CD4-positive, alpha-beta T cell treated with Interleukin-21 for 1 hour (primary cell): ENCODE measurements around the gene CTDSP1.

Experiments used
- DNase-seq: peaks from one replicate; pipeline ENCODE4 v3.0.0-alpha.2; 2020

Gene CTDSP1, protein sequence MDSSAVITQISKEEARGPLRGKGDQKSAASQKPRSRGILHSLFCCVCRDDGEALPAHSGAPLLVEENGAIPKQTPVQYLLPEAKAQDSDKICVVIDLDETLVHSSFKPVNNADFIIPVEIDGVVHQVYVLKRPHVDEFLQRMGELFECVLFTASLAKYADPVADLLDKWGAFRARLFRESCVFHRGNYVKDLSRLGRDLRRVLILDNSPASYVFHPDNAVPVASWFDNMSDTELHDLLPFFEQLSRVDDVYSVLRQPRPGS

DNA sequence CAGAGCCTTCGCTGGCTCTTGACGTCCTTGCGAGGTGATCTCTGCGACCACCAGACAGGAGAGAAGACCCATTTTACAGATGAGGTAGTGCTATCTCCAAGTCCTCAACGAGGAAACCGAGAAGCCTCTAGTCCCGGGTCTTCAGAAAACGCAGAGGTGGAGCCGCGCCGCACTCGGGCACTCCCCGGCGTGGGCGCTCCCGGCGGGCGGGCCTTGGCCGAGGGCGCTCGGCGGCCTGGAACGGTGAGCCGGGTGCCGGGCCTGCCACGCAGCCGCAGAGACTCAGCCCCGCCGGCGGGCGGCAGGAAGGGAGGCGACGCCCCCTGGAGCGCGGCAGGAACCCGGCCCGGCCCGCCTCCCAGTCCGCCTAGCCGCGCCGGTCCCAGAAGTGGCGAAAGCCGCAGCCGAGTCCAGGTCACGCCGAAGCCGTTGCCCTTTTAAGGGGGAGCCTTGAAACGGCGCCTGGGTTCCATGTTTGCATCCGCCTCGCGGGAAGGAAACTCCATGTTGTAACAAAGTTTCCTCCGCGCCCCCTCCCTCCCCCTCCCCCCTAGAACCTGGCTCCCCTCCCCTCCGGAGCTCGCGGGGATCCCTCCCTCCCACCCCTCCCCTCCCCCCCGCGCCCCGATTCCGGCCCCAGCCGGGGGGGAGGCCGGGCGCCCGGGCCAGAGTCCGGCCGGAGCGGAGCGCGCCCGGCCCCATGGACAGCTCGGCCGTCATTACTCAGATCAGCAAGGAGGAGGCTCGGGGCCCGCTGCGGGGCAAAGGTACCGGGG is at the start of gene CTDSP1:
TSS of gene CTDSP1 (plus strand) at position 478 of the 776 bp plus-strand sequence. CDS start at position 701, 223 bp downstream.
- peak; percentile 94 for DNase-seq

DNA sequence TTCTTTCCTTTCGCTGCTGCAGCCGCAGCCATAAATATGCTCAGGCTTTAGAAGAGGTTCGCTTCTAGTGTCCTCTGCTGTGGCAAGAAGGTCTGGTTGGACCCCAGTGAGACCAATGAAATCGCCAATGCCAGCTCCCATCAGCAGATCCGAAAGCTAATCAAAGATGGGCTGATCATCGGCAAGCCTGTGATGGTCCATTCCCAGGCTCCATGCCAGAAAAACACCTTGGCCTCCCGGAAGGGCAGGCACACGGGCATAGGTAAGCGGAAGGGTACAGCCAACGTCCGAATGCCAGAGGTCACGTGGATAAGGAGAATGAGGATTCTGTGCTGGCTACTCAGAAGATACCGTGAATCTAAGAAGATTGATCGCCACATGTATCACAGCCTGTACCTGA is 45.6 kb upstream of the CTDSP1 start:
- DNase-seq = no peak

DNA sequence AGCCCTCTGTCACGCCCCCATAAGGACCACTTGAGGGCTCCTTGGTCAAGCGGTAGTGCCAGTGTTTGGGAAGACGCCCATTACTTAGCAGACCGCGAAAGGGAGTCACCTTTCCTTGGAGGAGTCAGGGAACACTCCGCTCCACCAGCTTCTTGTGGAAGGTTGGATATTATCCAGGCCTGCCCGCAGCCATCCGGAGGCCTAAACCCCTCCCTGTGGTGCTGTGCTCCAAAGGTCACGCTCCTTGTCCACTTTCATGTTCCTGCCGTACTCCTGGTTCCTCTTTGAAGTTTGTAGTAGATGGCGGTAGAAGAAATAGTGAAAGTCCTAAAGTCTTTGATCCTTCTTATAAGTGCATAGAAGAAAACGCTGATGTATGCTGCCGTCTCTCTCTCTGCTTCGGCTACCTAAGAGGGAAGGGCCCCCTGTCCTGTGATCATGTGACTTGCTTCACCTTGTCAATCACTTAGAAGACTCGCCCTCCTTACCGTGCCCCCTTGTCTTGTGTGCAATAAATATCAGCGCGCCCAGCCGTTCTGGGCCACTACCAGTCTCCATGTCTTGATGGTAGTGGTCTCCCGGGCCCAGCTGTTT is 44.7 kb upstream of the CTDSP1 start:
- DNase-seq = no peak

DNA sequence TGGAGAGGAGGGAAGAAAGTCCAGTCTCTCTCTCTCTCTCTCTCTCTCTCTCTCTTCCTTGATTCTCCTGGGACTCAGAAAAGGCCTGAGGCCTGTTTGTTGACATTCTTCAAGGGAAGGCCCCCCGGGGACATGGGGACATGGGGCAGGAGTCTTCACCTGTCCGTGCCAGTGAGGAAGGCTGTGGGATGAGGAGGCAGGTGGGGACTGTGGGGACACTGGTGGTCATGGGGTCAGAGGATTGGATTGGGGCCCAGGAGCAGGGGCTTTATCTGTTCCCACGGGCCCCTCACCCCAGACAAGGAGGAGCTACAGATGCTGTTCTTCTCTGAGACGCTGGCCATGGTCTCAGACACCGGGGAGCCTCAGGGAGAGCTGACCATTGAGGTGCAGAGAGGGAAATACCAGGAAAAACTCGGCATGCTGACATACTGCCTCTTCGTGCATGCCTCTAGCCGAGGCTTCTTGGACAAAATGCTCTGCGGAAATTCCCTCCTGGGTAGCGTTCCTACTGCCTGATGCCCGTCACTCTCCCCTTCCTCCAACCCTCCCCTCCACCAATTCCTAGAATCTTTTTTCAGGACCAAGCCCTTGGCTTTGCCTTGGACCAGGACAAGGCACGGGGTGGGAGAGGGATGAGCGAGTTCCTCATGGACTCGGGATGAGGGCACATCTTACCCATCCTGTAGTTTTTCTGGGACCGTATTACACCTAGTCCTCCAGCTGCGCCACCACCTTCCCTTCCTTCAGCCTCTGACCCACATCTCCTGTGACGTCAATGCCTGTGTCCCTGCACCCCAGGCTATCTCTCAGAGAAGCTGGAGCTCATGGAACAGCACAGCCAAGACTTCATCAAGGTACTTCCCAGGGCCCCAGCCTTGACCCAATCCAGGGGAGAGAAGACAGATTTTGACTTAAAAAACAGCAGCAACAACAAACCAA is 42.2 kb upstream of the CTDSP1 start:
- no peak for DNase-seq

DNA sequence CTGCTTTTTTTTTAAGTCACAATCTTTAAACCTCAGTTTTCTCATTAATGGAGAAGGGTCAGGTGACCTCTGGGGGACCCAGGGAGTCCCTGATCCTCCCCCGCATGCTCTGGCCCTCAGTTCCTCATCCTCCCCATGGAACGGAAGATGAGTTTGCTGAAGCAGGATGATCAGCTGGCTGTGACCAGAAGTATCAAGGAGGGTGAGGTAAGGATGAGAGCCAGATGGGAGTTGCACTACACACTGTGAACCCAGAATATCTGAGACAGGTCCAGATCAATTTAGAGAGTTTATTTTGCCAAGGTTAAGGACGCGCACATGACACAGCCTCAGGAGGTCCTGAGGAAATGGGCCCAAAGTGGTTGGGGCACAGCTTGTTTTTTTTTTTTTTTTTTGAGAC is 39.2 kb upstream of the CTDSP1 start:
- DNase-seq = no peak

DNA sequence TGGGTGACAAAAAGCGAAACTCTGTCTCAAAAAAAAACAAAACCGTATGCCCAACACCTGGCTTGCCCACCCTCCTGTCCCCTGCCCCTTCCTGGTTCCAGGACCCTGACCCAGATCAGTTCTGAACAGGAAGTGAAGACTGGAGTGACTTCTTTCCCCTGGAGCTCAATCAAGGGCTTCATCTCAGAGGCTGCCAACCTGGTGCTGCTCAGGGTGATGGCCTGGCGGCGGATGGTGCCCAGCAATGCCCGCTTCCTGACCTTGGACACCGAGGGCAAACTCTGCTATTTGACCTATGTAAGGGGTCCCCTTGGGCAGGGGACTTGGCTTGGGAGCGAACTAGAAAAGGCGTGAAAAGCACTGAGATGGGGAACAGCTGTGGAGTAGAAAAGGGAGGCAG is 37.1 kb upstream of the CTDSP1 start:
- no peak for DNase-seq

DNA sequence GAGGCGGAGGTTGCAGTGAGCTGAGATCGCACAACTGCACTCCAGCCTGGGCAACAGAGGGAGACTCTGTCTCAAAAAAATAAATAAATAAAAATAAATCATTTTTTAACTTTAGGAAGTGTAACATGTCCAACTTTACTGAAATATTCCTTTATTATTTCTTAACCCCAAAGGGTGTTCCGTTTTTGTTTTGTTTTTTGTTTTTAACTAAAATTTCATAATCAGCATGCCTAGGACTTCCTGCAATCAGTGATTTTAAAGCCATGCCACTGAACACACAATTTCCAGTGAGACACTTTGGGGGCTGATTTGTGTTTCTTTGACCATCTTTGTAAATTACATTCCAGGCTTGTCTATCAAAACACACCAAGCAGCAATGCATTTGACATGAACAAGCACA is 35.9 kb upstream of the CTDSP1 start:
- DNase-seq = no peak

DNA sequence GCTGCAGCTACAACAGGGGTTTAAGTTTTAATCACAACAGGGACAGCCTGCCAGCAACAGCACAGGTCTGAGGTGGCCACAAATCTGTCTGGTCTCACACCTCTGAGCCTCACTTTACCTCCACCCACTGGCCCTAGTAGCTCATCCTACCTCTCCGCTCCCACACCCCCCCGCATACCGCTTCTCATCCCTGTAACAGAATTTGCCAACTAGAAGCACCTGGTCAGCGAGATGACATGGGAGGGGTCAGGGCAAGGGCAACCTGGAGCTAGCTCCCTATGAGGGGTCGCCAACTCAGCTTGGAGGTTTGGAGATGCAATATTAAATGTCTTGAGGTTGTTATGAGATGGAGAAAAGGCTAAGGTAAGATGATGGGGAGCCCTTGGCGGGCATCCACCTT is 35.5 kb upstream of the CTDSP1 start:
- DNase-seq = no peak

DNA sequence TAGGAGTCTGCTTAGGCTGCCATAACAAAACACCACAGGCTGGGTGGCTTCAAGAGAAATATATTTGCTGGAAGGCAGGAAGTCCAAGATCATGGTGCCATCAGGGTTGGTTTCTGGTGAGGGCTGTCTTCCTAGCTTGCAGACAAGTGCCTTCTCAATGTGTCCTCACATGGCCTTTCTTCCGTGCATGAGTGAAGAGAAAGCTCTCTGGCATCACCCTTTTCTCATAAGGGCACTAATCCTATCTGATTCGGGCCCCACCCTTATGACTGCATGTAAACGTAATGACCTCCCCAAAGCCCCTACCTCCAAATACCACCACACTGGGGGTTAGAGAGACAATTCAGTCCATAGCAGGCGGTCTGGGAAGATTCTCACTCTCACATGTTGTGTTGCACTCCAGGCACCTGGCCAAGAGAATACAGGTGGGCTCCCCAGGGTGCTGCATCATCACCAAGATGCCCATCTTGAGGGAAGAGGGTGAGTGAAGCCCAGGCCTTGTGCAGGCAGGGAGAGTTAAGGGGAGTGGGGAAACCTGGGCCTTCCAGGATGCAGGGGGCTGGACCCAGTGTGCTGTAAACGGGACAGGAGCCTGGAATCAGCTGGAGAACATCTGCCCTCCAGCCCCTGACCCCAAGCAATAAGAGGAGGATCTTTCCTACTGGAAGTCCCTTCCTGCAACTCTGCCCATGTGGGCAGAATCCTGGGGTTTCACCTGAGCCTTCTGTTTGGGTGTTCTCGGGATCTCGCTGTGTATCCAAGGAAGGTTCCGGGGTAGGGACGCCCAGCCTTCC is 32.9 kb upstream of the CTDSP1 start:
- DNase-seq = no peak

DNA sequence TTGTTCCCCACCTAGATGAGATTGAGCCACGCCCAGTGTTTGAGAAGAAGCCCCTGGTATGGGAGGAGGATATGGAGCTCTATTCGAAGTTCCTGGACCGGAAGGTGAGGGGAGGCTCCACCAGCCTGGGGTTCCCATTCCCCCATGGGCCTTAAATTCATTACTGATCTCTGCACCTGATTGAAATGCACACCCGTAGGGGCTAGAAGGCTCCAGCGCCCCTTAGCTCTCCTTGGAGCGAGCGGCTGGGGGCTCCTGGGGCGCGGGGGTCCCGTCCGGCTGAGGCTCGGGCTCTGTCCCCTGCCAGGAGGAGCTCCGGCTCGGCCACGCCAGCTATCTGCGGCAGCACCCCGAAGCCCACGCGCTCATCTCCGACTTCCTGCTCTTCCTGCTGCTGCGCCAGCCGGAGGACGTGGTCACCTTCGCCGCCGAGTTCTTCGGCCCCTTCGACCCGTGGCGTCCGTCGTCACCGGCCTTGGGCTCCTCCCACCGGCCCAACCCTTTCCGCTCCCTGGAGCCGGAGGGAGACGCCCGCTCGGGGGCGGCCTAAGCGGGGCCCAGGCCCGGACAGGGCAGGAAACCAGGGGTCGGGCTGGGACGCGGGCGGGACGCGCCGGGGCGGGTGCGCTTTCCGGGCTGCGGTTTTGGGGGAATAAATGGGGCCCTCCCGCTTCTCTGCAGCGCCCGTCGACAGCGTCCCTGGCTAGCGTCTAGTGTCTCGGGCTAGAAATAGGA is 32.1 kb upstream of the CTDSP1 start:
- DNase-seq = peak; percentile 82

DNA sequence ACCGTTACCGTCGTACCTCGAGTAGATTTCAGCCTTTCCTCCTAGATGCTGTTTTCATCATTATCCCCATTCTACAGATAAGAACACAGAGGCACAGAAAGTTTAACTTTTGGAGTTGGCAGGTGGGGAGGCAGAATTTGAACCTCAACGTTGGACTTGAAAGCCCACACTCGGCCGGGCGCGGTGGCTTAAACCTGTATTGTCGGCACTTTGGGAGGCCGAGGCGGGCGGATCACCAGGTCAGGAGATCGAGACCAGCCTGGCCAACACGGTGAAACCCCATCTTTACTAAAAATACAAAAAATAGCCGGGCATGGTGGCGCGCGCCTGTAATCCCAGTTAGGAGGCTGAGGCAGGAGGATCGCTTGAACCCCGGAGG is 31.5 kb upstream of the CTDSP1 start:
- DNase-seq = no peak

DNA sequence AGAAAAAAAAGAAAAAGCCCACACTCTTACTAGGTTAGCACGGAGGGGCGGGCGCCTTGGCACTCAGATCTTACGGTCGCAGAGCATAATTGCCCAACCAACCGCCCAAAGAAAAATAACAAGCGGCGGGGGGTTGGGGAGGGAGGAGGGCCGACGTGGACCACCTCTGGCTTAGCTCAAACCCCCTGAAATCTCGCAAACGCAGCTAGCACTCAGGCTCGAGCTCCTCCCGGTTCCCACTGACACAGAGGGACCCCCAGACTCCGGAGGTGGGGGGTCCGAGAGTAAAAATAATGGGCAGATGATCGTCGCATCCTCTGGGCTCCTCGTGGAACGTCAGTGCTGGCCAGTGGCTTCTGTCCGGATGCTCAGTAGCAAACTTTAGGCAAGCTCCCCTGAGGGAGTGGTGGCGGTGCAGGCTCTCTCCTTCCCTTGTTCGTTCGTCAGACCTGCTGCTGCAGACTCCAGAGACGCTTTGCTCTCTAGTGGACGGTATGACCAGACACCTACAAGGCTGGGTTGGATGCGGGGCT is 31.0 kb upstream of the CTDSP1 start:
- DNase-seq = no peak

DNA sequence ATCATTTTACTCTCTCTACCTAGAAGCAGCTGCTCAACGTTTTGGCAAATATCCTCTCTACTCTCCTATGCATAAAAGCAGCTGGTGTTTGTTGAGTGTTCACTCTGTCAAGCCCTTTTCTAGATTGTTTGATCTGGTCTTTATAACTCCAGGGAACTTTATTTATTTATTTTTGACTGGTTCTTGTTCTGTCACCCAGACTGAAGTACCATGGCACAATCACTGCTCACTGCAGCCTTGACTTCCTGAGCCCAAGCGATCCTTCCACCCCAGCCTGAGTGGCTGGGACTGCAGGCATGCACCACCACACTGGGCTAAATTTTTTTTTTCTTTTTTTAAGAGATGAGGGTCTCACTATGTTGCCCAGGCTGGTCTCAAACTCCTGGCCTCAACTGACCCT is 30.3 kb upstream of the CTDSP1 start:
- DNase-seq = no peak

DNA sequence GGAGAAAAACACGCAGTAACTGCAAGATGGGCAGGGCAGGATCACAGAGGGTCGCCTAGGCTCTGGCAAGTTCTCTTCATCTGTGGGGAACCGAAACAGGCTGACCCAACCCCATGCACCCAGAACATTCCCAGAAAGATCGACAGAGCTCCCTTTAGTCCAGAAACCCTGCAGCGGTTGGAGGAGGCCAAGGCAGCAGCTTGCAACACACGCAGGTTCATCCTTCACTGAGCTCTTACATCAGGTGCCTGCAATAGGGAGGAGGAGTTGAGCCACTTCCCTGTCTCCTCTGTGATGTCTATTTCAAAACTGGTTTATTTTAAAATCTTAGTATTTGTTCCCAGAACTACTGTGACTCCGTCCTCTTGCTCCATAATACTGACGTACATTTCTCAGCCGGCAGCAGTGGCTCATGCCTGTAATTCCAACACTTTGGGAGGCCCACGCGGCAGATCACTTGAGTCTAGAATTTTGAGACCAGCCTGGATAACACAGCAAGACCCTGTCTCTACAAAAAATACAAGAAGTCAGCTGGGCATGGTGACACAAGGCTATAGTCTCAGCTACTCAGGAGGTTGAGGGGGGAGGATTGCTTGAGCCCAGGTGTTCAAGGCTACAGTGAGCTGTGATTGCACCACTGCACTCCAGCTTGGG is 29.1 kb upstream of the CTDSP1 start:
- peak; percentile 23 for DNase-seq

DNA sequence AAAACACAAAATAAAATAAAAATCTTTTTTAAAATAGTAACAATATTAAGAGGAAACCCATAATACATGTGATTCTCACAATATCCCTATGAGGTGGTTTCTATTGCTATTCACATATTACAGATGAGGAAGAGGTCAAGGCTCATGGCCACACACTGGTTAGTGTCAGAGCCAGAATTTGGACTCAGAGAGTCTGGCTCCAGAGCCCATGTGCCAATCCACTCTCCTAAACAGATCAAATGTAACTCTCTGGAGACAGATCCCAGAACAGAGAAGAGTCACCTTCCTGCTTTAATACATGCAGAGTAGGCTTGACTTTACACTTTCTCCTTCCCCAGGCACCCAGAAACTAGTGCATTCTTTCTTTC is 27.7 kb upstream of the CTDSP1 start:
- DNase-seq = no peak

DNA sequence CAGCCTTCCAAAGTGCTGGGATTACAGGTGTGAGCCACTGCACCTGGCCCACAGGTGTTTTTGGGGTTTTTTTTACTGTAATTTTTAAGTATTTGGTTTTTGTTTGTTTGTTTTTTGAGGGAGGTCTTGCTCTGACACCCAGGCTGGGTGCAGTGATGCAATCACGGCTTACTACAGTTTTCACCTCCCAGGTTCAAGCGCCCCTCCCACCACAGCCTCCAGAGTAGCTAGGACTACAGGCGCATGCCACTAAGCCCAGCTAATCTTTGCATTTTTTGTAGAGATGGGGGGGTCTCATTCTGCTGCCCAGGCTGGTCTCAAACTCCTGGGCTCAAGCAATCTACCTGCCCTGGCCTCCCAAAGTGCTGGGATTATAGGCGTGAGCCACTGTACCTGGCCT is 24.9 kb upstream of the CTDSP1 start:
- DNase-seq = no peak

DNA sequence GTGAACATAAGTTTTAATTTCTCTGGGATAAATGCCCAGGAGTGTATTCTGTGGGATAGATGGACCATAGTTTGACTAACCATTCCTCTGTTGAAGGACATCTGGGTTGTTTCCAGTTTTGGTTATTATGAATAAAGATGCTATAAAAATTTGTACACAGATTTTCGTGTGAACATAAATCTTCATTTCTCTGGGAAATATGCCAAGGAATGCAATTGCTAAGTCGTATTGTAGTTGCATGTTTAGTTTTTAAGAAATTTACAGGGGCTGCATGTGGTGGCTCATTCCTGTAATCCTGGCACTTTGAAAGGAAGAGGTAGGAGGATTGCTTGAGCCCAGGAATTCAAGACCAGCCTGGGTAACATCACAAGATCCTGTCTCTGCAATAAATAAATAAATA is 24.5 kb upstream of the CTDSP1 start:
- no peak for DNase-seq

DNA sequence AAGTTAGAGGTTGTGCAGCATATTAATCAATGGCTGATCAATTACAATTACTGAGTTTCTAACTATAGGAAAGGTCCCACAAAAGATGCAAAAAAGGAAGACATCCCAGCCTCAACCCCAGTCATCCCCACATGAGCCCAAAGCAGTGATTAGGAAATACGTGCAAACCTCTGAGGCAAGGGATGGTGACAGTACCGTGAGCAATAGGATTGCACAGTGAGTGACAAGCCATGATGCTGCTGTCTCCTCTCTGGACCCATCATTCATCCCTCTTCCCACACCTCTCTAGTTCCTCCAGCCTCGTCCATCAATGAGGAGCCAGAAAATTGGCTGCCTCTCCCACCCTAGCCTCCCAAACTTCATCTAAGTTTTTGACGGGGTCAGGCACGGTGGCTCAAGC is 21.6 kb upstream of the CTDSP1 start:
- no peak for DNase-seq

DNA sequence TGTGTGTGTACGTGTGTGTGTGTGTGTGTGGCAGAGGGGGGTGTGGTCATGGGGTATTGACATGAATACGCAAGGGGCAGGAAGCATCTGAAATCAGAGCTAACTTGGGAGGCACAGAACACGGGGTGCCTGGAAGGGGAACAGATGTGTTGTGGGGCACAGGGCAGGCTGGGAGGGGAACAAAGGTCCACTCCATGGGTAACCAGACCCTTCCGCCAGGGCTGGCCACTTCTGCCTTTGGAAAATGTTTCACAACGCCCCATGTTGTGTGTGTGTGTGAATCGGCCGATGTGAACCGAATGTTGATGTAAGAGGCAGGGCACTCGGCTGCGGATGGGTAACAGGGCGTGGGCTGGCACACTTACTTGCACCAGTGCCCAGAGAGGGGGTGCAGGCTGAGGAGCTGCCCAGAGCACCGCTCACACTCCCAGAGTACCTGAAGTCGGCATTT is 17.7 kb upstream of the CTDSP1 start, which contains the start of gene SLC11A1:
TSS of gene SLC11A1 (plus strand) at position 358 of the 451 bp plus-strand sequence. CDS start 96 bp downstream, outside the sequence.
- DNase-seq = no peak

DNA sequence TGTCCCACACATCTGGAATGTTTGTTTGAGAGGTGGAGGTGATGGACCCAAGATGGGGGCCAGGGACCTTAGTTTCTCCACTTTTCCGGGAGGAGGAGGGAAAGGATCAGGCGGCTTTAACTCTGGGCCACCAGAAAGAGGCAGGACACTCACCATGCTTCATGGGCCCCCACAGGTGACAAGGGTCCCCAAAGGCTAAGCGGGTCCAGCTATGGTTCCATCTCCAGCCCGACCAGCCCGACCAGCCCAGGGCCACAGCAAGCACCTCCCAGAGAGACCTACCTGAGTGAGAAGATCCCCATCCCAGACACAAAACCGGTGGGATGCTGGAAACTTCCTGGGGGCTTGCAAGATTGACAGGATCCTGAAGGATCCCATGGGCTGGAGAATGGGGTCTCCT is 16.9 kb upstream of the CTDSP1 start:
- DNase-seq = no peak
